NCI-H1105 (cell line): ENCODE measurements around the gene CLEC9A.

Experiments
- DNase-seq: peaks from one replicate; lab custom pipeline; 2025; lab: John Stamatoyannopoulos, UW

Gene CLEC9A

DNA sequence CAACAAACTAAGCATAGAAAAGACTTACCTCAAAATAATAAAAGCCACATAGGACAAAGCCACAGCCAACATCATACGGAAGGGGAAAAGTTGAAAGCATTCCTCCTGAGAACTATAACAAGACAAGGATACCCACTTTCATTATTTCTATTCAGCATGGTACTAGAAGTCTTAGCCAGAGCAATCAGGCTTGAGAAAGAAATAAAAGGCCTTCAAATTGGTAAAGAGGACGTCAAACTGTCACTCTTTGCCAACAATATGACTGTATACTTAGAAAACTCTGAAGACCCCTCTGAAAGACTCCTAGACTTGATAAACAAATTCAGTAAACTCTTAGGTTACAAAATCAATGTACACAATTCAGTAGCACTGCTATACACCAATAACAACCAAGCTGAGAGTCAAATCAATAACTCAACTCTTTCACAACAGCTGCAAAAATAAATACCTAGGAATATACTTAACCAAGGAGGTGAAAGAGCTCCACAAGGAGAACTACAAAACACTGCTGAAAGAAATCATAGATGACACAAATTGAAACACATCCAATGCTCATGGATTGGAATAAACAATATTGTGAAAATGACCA, 79.9 kb downstream of the CLEC9A start:
- DNase-seq = no peak

DNA sequence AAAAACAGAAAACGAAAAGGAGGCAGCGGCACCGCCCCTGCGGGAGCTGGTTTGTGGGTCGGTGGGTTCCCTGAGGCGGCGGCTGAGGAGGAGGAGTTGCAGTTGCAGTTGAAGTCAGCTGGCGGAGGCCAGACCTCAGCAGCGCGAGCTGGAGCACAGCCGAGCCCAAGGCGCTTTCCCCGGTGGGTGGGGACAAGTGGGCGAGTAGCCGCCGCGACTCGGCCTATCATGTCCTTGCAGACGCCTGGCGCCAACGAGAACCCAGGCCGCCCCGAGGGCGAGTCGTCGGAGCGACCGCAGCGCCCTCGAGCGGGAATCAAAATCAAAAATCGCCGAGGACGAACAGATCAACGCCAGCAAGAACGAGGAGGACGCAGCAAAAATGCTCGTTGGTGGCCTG, 81.0 kb downstream of the CLEC9A start:
- DNase-seq = no peak

GRCh38 chr12:10113075-10113474, 82.6 kb downstream of the CLEC9A start:
- DNase-seq = no peak

DNA sequence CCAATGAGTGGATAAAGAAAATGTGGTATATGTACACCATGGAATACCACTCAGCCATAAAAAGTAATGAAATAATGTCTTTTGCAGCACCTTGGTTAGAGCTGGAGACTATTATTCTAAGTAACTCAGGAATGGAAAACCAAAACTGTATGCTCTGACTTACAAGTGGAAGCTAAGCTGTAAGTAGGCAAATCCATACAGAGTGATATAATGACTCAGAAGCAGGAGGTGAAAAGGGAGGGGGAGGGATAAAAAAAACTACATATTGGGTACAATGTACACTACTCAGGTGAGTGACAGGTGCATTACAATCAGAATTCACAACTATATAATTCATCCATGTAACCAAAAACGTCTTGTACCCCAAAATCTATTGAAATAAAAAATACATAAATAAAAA, 83.4 kb downstream of the CLEC9A start:
- no peak for DNase-seq

- no peak for DNase-seq
Observed at GRCh38 chr12:10115311-10115710, 84.8 kb downstream of the CLEC9A start.
